ENCODE measurements around the gene CAMSAP1. TPM values are rescaled to one million over a fixed set of nuclear protein-coding genes. Genes with fewer than 3 reads are reported as not detected.
"Not testable (repeated sequence)": the region's sequence is repeated elsewhere in the genome, so short reads cannot be mapped to it uniquely, and the experiment has no call there.

Gene CAMSAP1
- total RNA-seq, 1 donor from 2014 or later = 31.1 TPM

DNA sequence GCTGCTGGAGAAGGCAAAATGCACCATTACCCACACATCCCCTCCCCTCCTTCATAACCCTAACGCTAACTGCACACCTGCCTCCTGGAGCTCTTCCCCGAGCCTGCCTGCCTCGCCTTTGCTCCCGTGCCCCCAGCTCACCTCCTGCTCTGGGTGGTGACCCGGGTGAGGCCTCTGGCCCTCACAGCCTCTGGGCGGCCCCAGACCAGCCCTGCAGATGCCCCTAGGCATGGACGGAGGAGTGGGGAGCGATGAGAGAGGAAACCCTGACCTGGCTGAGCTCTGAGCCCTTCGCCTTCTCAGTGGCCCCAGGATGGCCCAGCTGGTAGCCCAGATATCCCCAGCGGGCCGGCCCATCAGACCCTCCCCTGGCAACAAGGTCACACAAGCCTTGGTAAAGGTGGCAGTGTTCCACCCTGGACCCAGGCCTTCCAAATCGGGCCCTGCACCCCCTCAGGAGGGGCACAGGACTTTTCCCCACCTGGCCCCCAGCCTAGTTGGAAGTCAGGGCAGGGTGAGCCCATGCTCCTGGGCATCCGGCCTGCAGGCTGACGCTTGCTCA is 14.5 kb upstream of the CAMSAP1 start:
- DNase-seq (ENCODE audit: low read depth) = no peak
- TF ChIP-seq CTCF (conservative IDR thresholded peaks at IDR 0.05; ENCODE audit: low read depth, low read length) = no peak
- H3K4me3 ChIP-seq (ENCODE audit: low read depth, low read length) = no peak overlapping the region

DNA sequence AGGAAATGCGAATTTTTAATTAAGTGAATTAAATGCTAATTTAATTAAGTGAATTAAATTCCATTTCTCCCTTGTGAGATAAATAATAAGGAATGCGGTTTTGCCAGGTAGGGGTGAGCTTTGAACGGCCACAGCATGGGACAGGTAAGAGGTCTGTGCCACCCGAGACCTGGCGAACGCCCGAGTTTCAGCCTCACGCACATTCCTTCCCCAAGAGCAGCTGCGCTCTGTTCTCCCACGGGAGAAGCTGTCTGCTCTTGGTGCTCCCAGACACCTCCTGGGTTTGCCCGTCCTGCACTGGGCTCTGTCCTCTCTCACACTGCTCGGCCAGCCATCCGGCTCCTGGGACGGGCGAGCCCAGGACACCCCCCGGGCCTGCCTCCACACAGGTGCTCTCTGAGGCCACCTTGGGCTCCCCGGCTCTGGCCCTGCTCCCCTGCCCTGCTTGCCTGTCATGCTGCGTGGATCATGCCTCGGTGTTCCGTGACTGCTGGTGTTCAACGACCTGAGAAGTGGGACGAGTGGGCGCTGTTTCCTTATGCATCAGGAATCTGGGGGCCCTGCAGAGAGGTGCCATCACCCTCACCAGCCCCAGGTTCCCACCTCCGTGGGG is 13.7 kb upstream of the CAMSAP1 start:
- no peak for DNase-seq (ENCODE audit: low read depth)
- no peak overlapping the region for H3K4me3 ChIP-seq (ENCODE audit: low read depth, low read length)
- no peak for TF ChIP-seq CTCF (conservative IDR thresholded peaks at IDR 0.05; ENCODE audit: low read depth, low read length)

- no peak overlapping the region for H3K4me3 ChIP-seq (ENCODE audit: low read depth, low read length)
- TF ChIP-seq CTCF (conservative IDR thresholded peaks at IDR 0.05; ENCODE audit: low read depth, low read length) = no peak
- DNase-seq (ENCODE audit: low read depth) = no peak
Measured at GRCh38 chr9:135920256-135920930, 13.0 kb upstream of the CAMSAP1 start.

DNA sequence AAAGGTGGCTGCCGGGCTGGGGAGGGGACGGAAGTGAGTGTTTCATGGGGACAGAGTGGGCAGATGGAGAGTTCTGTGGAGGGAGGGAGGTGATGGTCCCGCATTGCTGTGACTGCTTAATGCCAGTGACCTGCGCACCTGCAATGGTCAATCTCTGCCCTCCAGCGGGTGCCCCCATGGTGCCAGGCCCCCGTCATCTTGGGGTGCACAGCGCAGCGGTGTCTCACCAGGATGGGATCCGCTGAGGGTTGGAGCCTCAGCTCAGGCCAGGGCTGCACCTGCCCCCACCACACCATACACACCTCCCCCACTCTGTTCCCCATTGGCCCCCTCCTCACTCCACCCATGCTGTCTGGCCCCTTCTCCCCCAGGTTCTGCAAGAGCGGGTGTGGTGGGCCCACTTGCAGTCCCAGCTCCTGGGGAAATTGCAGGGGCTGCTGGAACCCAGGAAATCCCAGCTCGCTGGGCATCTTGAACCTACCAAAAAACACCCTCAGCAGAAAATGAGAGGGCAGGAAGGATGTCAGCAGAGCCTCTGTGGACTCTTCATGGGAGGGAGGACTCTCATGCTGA is 12.1 kb upstream of the CAMSAP1 start:
- TF ChIP-seq CTCF (conservative IDR thresholded peaks at IDR 0.05; ENCODE audit: low read depth, low read length) = no peak
- H3K4me3 ChIP-seq (ENCODE audit: low read depth, low read length) = no peak overlapping the region
- no peak for DNase-seq (ENCODE audit: low read depth)

DNA sequence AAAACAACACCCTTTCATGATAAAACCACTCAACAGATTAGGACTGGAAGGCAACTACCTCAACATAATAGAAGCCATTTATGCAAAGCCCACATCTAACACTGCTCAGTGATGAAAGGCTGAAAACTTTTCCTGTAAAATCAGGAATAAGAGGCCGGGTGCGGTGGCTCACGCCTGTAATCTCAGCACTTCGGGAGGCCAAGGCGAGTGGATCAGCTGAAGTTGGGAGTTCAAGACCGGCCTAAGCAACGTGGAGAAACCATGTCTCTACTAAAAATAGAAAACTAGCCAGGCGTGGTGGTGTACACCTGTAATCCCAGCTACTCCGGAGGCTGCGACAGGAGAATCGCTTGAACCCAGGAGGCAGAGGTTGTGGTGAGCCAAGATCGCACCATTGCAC is 8.9 kb upstream of the CAMSAP1 start:
- not testable (repeated sequence) for DNase-seq (ENCODE audit: low read depth); H3K4me3 ChIP-seq (ENCODE audit: low read depth, low read length)

DNA sequence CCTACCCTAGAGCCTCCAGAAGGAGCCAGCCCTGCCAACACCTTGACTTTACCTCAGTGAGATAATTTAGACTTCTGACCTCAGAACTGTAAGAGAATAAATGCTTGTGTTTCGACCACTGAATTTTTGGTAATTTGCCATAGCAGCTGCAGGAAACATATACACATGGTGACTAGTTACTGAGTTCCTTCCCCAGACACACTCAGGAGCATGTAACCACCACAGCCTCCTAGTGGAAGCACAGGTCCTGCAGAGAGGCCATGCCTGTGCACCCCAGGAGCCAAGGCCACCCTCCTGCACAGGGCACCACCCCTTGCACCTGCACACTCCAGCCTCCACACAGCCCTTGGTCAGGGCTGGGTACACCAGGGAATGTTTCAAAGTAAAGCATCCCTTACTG is 7.6 kb upstream of the CAMSAP1 start:
- no peak for DNase-seq (ENCODE audit: low read depth)
- no peak for TF ChIP-seq CTCF (conservative IDR thresholded peaks at IDR 0.05; ENCODE audit: low read depth, low read length)
- no peak overlapping the region for H3K4me3 ChIP-seq (ENCODE audit: low read depth, low read length)

- DNase-seq (ENCODE audit: low read depth); H3K4me3 ChIP-seq (ENCODE audit: low read depth, low read length): not testable (repeated sequence)
Measured at GRCh38 chr9:135911233-135911632, 3.9 kb upstream of the CAMSAP1 start.

GRCh38 chr9:135910757-135911156 is 3.4 kb upstream of the CAMSAP1 start:
- H3K4me3 ChIP-seq (ENCODE audit: low read depth, low read length) = no peak overlapping the region
- DNase-seq (ENCODE audit: low read depth) = no peak
- no peak for TF ChIP-seq CTCF (conservative IDR thresholded peaks at IDR 0.05; ENCODE audit: low read depth, low read length)

Measured in epithelial cell of proximal tubule (primary cell).